Measurements from ENCODE around the gene PCDH15. TPM values are rescaled to one million over a fixed set of nuclear protein-coding genes. Genes with fewer than 3 reads are reported as not detected.

PCDH15 gene
- under 0.01 and 0.09 TPM in 2 replicates for total RNA-seq

DNA sequence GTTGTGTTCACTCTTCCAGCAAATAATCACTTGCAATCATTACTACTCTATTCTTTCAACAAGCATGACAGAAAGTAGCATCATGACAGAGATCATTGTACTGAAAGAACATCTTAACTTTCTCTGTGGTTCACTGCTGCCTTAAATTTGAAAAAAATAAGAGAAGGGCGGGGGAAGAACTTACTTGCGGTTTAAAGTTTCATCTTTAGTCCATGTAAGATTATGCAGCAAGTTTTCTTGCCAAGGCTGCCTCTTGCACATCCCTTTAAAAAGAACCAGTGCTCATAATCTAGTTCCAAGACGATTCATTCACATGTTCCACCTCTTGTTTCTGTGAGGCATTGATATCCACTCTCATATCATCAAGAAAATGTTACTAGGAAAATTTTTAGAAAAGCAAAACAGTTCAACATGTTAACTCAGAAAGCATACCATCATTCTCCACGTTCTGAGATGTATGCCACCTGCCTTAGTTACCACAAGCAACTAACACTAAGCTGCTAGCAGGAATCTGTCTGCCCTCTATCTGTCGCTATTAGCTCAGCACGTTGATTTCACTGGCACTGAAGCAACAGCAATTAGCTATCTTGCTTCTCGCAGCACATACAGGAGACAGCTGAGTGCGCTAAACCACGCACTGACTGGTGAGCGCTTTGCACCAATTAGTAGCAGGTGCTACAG lies at the start of gene PCDH15:
TSS of gene PCDH15 (minus strand) at position 491 of the 681 bp plus-strand sequence. CDS start 136,969 bp downstream, outside the sequence.

Data from smooth muscle cell of bladder (primary cell).